Esophagus muscularis mucosa (tissue), 4 donors: Measurements from ENCODE around the gene ADAT2. TPM values are rescaled to one million over a fixed set of nuclear protein-coding genes. Genes with fewer than 3 reads are reported as not detected.

Source experiments
- DNase-seq: peaks from one replicate; pipeline ENCODE4 v3.0.0-alpha.2; 2017; ENCODE audit errors: extremely low spot score
- H3K27ac ChIP-seq, 4 donors: fragments of 200-600 bp; sonication (generic); replicated peaks in 1 of 4; 1 replicate in 3 of 4; 2 replicates in 1 of 4; pipeline ENCODE4 v1.5.1; 2016 to 2019; ENCODE audit warnings: mild to moderate bottlenecking in 1 of 4
- H3K27me3 ChIP-seq, 4 donors: fragments of 200-600 bp; sonication (generic); one replicate each; pipeline versions ENCODE4 v1.5.1 to v1.6.0; 2016 to 2019
- H3K36me3 ChIP-seq, 4 donors: fragments of 200-600 bp; sonication (generic); one replicate each; pipeline ENCODE4 v1.5.1; 2016 to 2019
- H3K4me1 ChIP-seq, 4 donors: fragments of 200-600 bp; sonication (generic); one replicate each; pipeline ENCODE4 v1.5.1; 2016 to 2019
- H3K4me3 ChIP-seq, 4 donors: fragments of 200-600 bp; sonication (generic); 1 replicate in 2 of 4; 2 replicates in 2 of 4; pipeline ENCODE4 v1.5.1; 2016 to 2019; ENCODE audit warnings: mild to moderate bottlenecking in 4 of 4, moderate library complexity in 1 of 4
- H3K9me3 ChIP-seq, 4 donors: fragments of 200-600 bp; sonication (generic); 1 replicate in 3 of 4; 2 replicates in 1 of 4; pipeline ENCODE4 v1.5.1; 2016 to 2019
- EP300 ChIP-seq: sonication (generic); formaldehyde crosslinking; IDR thresholded peaks from one replicate; pipeline ENCODE4 v1.6.1; 2017; ENCODE audit warnings: antibody characterized with exemption
- POLR2A ChIP-seq: fragments of 450-650 bp; IDR thresholded peaks from one replicate; pipeline ENCODE4 v1.6.1; 2017; ENCODE audit warnings: antibody characterized with exemption, moderate library complexity, mild to moderate bottlenecking, low read depth
- POLR2AphosphoS5 ChIP-seq, 2 donors: sonication (generic); formaldehyde crosslinking; IDR thresholded peaks; one replicate each; pipeline ENCODE4 v1.6.1; 2017; ENCODE audit warnings: antibody characterized with exemption in 2 of 2
- WGBS: methylation state at CpG from one replicate; pipeline ENCODE4 v1.1.5; 2018; 5-methylcytosine and 5-hydroxymethylcytosine counted together
- intact Hi-C: fragments of 100-400 bp; cut with DNase I; formaldehyde crosslinking; loops from one replicate; pipeline ENCODE4 v1.15.1; 2023
- total RNA-seq, 4 donors: library from RNA; depleted of rRNA; stranded (reverse); fragments of >200 nt; gene quantifications; one replicate each; pipeline versions ENCODE4 v1.1.0 to v1.2.1, GENCODE V29; 2016
- TF ChIP-seq, protein P1 (sequence below), 3 experiments: fragments of 200-600 bp in 2 of 3; fragments of 450-650 bp in 1 of 3; sonication (generic) in 2 of 3; IDR thresholded peaks; one replicate each; pipeline ENCODE4 v1.5.1; 2017 to 2019; ENCODE audit warnings: antibody characterized with exemption in 3 of 3, mild to moderate bottlenecking in 2 of 3, moderate library complexity in 1 of 3

Gene ADAT2
- total RNA-seq, 4 donors from 2014 or later = 2.4 to 4.0 (median 3.2) TPM

DNA sequence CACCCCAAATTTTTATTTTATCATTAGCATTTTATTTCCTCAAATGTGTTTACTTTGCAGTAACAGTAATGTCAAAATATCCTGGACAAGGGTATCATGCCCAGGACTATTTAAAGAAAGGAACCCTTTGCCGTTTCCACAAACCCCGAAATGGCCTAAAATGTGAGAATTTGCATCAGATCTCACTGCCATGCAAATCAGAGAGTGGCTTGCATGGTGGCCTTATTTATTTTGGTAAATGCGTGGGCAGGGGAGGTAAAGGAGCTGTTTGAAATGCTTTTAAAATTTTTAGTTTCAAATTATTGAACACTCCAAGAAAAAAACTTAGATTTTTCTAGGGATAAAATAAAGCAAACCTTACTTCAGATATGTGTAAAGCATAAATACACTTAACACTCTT lies 43.8 kb downstream of the ADAT2 start:
- Histone ChIP-seq H3K27ac (no peak overlapping the region), H3K9me3 (no peaks in the 10 kb centered on the region), H3K4me1 (no peaks in the 10 kb centered on the region), H3K4me3 (no peak overlapping the region), H3K36me3 (no peaks in the 10 kb centered on the region), H3K27me3 (no peaks in the 10 kb centered on the region)
- TF ChIP-seq POLR2A (no peak), POLR2AphosphoS5 (IDR thresholded peaks at IDR 0.05) (no peak), EP300 (no peak)
- TF ChIP-seq, protein P1, sequence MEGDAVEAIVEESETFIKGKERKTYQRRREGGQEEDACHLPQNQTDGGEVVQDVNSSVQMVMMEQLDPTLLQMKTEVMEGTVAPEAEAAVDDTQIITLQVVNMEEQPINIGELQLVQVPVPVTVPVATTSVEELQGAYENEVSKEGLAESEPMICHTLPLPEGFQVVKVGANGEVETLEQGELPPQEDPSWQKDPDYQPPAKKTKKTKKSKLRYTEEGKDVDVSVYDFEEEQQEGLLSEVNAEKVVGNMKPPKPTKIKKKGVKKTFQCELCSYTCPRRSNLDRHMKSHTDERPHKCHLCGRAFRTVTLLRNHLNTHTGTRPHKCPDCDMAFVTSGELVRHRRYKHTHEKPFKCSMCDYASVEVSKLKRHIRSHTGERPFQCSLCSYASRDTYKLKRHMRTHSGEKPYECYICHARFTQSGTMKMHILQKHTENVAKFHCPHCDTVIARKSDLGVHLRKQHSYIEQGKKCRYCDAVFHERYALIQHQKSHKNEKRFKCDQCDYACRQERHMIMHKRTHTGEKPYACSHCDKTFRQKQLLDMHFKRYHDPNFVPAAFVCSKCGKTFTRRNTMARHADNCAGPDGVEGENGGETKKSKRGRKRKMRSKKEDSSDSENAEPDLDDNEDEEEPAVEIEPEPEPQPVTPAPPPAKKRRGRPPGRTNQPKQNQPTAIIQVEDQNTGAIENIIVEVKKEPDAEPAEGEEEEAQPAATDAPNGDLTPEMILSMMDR (IDR thresholded peaks at IDR 0.05) = no peak
- no peak for DNase-seq
- WGBS = 93% methylated on average over 3 of the region's 3 CpGs
- intact Hi-C loops = no loop called here

DNA sequence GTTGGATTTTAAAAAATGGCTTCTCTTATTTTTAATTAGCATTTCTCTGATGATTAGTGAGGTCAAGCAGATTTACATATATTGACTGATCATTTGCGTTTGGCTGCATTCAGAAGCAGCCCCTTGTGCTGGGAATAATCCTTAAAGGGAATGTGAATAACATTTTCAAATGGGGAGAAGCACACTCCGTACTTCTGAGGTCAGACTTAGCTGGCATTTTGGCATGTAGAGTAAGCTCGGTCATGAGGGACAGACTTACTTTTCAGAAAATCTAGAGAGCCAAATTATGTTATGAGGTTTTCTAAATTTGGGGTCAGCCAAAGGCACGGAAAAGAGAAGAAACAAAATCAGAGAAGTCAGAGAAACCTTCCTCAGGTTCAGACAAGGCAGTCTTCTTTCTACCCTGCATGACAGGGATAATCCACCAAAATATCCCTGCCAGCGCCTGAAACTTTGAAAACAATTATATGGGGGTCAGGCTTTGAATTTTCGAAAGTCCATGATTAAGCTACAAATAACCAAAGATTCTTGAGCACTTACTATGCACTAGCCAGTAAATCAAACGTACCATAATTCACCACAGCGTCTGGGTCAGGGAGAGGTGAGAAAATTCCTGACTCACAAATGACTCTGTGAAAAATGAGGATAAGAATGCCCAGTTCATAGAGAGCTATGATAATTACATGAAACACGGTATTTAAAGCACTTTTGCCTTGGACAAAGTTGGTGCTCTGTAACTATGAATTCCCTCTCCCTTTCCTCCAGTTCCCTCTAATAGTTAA lies 44.9 kb downstream of the ADAT2 start:
- Histone ChIP-seq H3K36me3 (no peaks in the 10 kb centered on the region), H3K4me1 (peaks cover 0 to under 1% (median 0%) of the 10 kb centered on the region in 4 donors), H3K9me3 (no peaks in the 10 kb centered on the region), H3K27me3 (no peaks in the 10 kb centered on the region), H3K27ac (no peak overlapping the region), H3K4me3 (no peak overlapping the region)
- no peak for DNase-seq
- 80% methylated on average over 9 of the region's 9 CpGs for WGBS
- intact Hi-C loops = no loop called here
- TF ChIP-seq POLR2A (no peak), EP300 (no peak), POLR2AphosphoS5 (IDR thresholded peaks at IDR 0.05) (no peak)
- TF ChIP-seq, protein P1 (IDR thresholded peaks at IDR 0.05) = no peak

- H3K36me3 ChIP-seq = no peaks in the 10 kb centered on the region
- H3K27me3 ChIP-seq = no peaks in the 10 kb centered on the region
- H3K9me3 ChIP-seq = no peaks in the 10 kb centered on the region
- H3K27ac ChIP-seq = no peak overlapping the region
- H3K4me1 ChIP-seq = peaks cover 0 to 5% (median 0%) of the 10 kb centered on the region in 4 donors
- no peak overlapping the region for H3K4me3 ChIP-seq
- 93% methylated on average over 7 of the region's 7 CpGs for WGBS
- TF ChIP-seq POLR2AphosphoS5 (IDR thresholded peaks at IDR 0.05) (no peak), EP300 (no peak), POLR2A (no peak)
- TF ChIP-seq, protein P1 (IDR thresholded peaks at IDR 0.05) = no peak
- intact Hi-C loops = no loop called here
- DNase-seq = no peak
Measured at GRCh38 chr6:143402721-143403336, 47.7 kb downstream of the ADAT2 start.

DNA sequence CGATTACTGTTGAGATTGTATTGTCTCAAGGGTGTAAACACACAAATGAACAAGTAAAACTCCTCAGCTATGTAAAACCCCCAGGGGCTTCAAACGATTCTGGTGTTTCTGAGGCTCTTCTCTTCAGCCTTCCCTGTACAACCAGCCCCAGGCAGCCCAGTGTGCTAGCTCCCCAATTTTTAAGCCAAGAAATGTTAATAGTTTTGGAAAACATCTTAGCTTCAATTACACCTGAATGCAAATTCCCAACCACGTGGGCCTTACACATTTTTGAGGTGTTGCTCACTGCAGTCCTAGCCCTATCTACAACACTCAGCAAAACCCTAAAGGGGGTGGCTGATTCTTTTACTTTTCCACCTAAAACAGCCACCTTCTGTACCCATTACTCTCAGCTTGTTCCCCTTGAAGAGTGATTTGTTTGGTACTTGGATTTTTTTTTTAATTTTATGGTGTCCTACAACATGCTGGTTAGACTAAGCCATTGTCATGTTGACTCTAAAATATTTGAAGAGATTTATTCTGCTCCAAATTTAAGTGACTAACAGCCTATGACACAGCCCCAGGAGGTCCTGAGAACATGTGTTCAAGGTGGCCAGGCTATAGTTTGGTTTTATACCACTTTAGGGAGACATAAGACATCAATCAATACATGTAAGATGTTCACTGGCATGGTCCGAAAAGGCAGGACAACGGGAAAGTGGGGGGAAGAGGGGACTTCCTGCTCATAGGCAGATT lies 48.7 kb downstream of the ADAT2 start:
- Histone ChIP-seq H3K4me1 (peaks cover 0 to 5% (median 0%) of the 10 kb centered on the region in 4 donors), H3K36me3 (no peaks in the 10 kb centered on the region), H3K27me3 (no peaks in the 10 kb centered on the region), H3K27ac (no peak overlapping the region), H3K9me3 (no peaks in the 10 kb centered on the region), H3K4me3 (no peak overlapping the region)
- no peak for DNase-seq
- TF ChIP-seq, protein P1 (IDR thresholded peaks at IDR 0.05) = no peak
- TF ChIP-seq POLR2A (no peak), EP300 (no peak), POLR2AphosphoS5 (IDR thresholded peaks at IDR 0.05) (no peak)
- intact Hi-C loops = no loop called here
- WGBS = 85% methylated on average over 5 of the region's 5 CpGs
